GM21528 (cell line): ENCODE data around the gene LIPC.

ENCODE experiments used
- ATAC-seq: cut with Tn5 transposase; IDR thresholded peaks from one replicate; pipeline ENCODE4 v1.9.1; 2021; ENCODE audit warnings: mild to moderate bottlenecking, moderate library complexity; ENCODE audit not compliant: unreplicated experiment, low FRiP score

The LIPC gene

DNA sequence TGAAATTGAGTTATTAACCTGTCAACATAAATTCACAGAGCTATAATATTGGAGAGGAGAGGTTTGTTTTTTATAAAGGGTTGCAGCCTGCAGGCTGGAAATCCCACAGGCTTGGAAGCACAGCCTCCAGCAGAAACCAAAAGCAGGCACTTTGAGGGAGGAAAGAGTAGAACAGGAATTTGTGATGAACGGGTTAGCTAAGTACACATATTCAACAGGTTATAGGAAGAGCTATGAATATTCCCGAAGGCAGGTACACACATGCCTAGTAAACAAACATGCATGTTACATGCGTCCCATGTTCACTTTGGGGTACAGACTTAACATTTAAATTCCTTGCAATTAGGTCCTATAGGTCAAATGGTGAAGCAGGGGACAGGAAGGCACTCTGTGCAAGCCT is 25.9 kb upstream of the LIPC start:
- ATAC-seq, result no peak

DNA sequence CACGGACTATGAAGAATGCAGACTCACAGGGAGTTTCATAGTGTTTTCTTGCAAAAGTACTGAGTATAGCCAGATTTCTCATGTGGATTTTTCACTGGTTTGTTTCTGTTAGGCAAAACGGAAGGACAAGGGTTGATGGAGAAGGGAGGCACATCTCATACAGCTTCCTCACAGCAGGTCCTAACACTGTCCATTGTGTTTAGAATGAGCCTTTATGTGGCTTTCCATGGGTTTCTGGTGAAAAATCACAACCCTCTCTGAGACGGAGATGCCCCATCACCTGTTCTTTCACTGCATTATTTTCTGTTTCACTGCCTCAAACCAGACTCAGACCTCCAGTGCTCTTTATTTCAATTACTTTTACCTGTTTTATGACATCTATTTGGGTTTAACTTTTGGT is 25.0 kb upstream of the LIPC start:
- no peak for ATAC-seq

DNA sequence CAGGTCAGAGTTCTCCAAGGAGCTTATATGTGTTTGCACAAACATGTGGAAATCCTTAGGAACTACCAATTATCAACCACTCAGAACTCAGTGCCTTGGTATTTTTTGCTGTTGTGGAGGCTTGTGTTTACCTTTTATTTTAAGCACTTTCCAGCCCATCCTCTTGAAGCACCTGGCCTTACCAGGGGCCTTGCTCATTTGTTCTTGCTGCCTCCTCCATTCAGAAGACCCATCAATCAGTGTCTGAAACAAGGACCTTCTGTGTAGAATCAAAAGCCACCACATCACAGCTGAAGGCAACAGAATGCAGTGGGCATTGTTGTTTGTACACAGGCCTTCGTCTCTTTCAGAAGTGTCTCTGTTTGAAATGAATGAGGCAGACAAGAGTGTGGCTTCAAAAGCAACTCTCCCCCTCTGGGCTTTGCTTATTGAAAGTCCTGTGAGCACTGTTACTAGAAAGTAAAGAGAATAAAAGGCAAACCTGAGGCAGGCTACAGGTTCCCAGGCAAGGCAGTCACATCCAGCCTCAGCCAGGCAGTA is 24.5 kb upstream of the LIPC start:
- no peak for ATAC-seq

- ATAC-seq, result no peak
Measured at GRCh38 chr15:58407778-58408177, 24.0 kb upstream of the LIPC start.

DNA sequence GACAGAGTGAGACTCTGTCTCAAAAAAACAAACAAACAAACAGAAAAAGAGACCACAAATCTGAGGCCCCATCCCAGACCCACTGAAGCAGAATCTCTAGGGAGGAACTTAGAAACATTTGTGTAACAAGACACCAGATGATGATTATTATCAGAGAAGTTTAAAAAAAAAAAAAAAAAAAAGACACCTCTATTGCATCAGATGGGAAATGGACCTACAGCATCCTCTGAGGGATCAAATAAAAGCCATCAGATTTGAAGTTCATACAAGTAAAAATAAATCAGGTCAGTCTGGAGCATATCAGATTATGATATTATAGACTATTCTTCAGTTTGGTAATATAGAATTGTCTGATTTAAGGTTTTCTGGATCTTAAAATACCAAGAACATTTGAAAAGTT is 21.9 kb upstream of the LIPC start:
- ATAC-seq, result no peak

- ATAC-seq, result no peak
Measured at GRCh38 chr15:58410353-58410752, 21.4 kb upstream of the LIPC start.

- no peak for ATAC-seq
Measured at GRCh38 chr15:58413253-58413652, 18.5 kb upstream of the LIPC start.

DNA sequence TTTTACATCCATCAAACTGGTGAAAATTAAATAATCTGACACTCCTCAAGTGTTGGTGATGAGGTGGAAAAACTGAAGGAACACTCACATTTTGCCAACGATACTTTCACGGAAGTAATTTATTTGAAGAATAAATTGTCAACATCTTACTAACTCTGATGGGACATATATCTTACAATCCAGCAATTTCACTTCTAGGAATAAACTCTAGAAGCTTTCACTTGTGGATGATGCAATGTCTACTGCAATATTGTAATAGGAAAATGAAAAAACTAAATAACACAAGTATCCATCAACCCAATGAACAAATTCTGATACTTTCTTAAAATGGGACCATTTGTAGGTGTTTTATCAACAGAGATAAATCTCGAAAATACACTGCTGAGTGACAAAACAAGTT is 16.2 kb upstream of the LIPC start:
- ATAC-seq, result no peak

DNA sequence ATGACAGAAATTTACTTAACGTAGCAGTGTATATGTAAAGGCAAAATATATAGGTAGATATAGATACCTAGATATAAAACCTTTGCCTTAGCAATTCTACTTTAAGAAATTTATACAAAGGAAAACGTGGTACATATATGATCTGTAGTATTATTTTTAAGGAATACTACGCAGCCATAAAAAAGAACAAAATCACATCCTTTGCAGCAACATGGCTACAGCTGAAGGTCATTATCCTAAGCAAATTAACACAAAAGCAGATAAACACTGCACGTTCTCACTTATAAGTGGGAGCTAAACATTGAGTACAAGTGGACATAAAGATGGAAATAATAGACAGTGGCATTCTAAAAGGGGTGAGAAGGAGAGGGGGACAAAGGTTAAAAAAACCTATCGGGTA is 14.8 kb upstream of the LIPC start:
- no peak for ATAC-seq

- ATAC-seq, result no peak
Measured at GRCh38 chr15:58418135-58418534, 13.7 kb upstream of the LIPC start.

DNA sequence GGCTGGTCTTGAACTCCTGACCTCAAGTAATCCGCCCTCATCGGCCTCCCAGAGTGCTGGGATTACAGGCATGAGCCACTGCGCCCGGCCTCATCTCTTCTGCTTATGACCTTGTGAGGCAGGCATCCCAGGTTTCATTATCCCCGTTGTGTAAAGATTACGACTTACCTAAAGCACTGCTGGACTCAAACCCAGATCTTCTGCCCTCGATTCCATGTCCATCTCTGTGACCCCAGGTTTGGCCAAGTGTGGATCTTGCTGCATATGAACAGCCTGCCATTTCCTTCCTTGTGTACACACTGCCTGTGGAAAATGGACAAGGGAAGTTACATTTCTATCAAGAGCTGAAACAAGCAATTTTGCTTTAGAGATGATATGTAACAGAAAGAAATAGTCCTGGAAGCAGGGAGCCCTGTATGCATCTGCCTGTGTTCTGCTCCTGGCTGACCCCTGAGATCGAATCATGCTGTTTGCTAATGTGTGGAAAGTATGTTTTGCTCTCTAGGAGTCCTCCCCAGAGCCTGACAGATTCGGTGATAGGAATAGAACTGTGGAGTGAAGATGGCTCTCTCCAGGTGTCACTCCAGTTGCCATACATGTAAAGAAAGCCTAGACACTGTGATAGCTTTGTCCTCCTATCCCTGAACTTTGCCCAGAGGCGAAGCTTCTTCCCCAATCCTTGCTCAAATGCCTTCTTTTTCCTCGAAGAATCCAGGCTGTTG is 11.8 kb upstream of the LIPC start:
- ATAC-seq, result no peak

DNA sequence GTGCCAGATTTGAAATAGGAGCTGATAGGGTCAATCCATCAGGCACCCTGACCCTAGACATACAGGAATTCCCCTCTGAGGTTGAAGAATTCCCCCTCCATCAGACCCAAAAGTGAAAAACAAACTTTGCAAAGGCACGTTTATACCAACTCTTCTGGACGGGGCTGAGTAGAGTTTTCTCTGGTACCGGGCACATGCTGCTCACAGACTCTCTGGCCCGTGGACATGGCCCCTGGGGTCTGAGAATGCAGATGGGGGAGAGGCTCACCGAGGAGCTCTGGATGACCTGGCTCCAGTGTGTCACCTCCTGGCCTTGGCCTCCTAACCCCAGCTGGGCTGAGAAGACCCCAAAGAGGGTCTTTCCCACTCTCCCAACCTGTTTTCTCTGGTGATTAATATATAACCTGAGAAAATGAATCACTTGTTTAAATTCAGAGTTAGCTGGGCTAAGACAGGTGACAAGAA is 11.2 kb upstream of the LIPC start:
- ATAC-seq, result no peak

- no peak for ATAC-seq
Measured at GRCh38 chr15:58423205-58423604, 8.6 kb upstream of the LIPC start.

DNA sequence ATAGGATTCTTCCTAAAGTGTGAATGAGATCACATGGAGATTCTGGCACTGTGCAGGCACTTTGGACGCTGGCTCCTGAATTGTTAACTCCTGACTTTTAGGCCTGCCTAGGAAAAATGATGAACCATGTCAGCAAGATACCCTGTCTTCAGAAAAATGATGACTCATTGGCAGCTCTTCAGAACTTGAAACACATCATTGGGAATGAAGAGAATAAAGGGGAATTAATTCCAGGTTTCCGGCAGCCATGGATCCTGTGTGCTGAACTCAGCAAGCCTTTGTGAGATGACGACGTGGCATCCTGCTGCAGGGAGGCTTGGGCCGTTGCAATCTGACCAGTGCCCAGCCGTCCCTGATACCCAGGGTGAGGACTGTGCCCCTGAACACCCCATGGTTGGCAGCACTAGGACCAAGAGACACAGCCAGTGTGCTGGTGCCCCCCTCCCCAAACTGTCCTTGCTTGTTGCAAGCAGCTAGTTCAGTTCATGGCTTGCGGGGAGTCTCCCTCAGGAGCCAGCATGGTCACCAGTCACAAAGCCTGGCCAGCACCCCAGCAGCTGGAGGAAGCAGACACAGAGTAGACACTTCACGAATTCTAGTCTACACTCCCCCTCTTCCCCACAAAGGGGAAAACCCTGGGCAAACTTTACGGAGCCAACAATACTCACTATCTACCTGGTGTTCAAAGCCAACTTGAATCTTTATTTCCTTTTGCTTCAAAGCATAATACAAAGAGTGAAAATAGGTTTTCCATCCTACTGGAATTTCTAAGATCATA is 7.8 kb upstream of the LIPC start:
- ATAC-seq, result no peak

DNA sequence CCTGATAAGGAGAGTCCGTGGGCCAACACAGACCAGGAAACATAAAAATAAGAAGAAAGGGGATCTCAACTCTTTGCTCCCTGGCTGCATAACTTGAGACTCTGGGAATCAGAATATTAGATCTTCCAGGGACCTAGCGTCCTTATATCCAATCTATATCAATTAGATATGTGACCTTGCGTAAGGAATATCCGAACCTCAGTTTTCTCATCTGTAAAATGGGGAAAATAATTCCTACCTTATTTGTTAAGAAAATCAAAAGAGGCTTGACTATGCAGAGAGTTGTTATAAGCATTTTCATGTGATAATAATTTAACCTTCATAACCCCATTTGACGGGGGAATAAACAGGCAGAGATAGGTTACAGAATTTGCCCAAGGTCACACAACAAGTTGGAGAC is 7.1 kb upstream of the LIPC start:
- no peak for ATAC-seq

- no peak for ATAC-seq
Measured at GRCh38 chr15:58425185-58425584, 6.6 kb upstream of the LIPC start.

GRCh38 chr15:58425834-58426233 is 6.0 kb upstream of the LIPC start:
- no peak for ATAC-seq

- ATAC-seq, result no peak
Measured at GRCh38 chr15:58426501-58426900, 5.3 kb upstream of the LIPC start.

DNA sequence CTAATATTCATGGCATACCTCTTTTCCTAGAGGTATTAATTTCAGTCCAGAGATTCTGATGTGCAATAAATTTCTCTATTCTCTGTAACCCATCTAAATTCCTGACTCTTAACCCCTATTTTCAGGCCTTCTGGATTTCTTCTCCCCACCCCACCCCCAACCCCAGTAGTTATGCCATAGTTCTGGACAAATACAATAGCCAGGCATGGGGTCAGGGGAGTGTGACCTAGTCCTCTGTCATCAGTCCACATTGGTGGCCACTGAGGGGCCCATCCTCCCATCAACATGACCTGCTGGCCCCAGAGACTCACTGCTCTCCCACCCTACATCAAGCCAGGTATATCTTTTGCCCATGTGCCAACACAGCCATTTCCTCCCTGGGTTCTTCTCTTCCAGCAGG is 3.8 kb upstream of the LIPC start:
- no peak for ATAC-seq

- no peak for ATAC-seq
Measured at GRCh38 chr15:58430224-58430787, 1.5 kb upstream of the LIPC start.

DNA sequence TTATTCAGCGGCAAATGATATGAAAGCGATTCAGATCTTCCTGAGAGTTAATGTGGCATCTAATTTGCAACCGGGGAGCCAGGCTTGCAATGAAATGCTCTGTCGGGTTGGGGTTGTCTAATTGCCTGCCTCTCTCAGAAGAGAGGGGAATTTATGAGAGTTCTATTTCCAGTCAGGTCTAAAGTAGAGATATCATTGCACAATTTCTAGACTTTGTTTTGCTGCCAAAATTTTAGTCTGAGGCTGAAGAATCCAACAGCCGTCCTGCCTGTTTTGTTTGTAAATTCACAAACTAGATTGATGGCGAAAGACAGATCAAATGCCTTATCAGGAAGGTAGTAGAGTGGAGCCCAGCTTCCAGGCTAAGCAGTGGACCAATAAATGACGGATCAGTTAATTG is 610 bp downstream of the LIPC start:
- no peak for ATAC-seq
